Measurements from ENCODE around the gene XYLT1.

DNA sequence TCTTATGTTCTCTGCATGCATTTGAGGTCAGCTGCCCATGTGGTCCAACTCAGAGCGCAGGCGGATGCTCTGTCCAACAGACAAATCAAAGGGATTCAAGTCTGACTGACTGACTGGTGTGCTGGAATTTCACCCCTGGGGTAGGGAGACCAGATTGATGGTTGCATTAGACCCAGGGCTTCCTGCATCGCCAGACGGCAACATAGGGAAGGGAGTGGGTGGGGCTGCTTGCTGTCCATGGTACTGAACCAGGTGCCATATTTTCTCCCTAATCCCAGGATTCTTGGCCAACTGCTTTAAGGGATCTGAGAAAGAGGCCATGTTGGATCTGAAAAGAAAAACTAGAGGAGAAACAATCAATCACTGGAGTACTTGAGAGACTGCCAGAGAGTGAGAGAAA is 332.0 kb downstream of the XYLT1 start:
- TF ChIP-seq RAD21 (IDR thresholded peaks at IDR 0.05; ENCODE audit: low read depth) (no peak), TAF1 (IDR thresholded peaks at IDR 0.05; ENCODE audit: low read depth) (no peak), NFIC (IDR thresholded peaks at IDR 0.05) (no peak)
- TF ChIP-seq, protein P1, sequence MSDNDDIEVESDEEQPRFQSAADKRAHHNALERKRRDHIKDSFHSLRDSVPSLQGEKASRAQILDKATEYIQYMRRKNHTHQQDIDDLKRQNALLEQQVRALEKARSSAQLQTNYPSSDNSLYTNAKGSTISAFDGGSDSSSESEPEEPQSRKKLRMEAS (IDR thresholded peaks at IDR 0.05) = no peak

Data from Ishikawa (cell line).